ENCODE data around the gene CTSH.

The CTSH gene

DNA sequence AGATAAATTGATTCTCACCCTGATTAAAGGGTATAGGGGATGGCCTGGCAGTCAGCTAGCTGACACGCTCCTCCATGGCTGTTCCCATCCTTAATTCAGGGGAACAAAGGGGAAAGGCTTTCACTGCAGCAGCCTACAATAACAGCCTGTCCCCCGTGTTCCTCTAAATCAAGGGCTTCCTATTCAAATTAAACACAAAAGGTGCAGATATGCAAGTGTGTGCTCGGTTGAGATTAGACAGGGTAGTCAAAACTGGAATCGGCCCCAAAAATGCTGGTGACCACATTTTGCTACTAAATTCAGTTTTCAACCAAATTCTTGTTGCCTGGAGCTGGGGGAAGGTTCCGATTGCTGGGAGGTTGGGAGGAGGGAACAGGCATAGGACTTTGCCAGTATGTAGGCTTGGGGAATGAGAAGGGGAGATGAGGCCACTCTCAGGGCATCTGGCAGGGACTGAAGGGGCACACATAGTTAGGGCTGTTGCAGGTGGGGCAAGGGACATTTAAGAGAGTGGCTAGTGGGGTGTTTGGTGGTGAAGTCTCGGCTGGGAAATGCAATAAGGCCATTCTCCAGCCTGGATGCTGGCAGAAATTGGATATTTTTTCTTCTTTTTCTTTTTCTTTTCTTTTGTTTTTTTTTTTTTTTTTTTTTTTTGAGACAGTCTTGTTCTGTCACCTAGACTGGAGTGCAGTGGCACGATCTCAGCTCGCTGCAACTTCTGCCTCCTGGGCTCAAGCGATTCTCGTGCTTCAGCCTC lies 32.9 kb upstream of the CTSH start:
- no peak for DNase-seq

DNA sequence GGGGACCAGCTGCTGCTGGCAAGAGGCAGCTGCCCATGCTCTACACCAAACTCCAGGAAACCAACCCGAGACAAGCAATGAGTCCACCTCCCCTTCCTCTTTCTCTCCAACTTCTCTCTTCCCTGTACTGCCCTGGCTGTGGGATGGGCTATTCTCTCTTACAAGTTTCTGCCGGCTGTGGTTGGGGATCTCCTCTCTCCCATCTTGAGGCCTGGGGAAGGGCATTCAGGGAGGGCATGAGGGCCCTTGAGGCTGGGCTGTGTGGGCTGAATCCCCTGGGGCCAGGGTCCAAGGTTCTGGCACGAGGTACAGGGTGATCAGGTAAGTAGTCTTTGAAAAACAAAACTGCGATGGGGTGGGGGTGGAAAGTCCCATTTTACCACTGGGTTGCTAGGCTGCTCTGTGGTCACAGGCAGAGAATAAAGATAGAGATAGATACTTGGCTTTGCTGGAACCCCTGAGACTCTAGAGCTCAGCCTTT lies 32.3 kb upstream of the CTSH start:
- DNase-seq, result no peak

DNA sequence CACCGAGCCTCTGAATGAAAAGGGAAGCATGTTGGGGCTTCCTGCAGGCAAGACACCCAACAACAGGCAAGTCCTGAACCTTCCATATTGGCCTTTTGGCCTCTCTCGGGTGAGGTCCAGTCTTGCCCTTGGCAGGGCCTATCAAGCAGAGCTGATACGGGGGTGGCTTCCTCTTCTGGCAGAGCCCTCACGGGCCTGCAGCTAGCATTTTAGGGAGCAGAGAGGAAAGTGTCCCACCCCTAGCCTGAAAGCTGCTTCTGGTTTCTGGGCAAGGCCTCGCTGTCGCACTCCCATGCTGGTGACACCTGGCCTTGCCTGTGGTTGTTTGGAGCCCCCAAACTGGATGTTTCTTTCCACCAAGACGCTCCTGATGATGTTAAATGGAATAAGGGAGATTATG lies 31.8 kb upstream of the CTSH start:
- no peak for DNase-seq

DNA sequence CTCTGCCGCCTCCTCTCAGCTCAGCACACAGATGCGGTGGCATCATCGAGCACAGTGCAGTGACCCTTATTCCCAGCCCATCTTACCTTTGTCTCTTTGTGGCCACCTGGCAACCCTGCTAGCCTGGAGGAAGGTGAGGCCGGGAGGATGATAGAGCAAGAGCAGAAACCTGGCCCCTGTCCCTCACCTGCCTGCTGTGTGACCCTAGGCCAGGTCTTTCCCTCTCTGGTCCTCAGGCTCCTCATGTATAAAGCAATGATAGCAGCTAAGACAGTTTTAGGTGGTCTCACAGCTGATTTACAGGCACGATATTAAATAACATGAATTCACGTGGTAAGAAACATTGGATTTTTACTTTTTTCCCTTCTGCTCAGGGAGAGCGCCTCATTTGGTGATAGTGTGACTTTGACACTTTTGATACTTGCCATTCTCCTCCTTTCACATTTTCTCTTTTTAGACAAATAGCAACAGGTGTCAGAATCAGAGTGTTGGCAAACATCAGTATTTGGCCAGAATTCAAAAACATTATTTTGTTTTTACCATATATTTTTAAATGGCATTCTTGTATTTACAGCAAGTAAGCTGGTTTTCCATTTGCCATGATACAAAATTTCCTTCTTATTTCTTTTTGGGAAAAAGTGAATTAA lies 29.5 kb upstream of the CTSH start:
- DNase-seq, result no peak

DNA sequence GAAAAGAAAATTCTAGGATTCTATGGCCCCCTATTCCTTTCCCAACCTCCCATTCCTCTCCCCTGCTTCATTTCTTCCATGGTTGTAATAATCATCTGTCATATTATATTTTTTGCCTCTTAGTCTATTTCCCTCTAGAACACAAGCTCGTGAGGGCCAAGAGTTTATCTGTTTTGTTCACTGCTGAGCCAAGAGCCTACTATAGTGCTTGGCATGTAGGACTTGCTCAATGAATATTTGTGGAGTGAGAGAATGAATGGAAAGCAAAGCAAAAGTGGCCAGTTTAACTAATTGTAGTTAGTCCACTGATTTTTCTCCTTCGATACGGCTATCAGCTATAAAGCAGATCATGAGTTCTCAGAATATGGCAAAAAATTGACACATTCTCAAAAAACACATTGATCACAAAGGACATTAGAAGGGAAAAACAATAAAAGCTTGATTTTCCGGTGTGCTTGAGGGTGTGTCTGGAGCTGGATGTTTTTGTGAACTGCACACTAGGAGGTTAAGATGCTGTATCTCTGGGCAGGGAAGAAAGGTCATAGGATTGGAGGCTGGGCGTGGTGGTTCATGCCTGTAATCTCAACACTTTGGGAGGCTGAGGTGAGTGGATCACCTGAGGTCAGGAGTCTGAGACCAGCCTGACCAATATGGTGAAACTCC lies 25.0 kb upstream of the CTSH start:
- no peak for DNase-seq

DNA sequence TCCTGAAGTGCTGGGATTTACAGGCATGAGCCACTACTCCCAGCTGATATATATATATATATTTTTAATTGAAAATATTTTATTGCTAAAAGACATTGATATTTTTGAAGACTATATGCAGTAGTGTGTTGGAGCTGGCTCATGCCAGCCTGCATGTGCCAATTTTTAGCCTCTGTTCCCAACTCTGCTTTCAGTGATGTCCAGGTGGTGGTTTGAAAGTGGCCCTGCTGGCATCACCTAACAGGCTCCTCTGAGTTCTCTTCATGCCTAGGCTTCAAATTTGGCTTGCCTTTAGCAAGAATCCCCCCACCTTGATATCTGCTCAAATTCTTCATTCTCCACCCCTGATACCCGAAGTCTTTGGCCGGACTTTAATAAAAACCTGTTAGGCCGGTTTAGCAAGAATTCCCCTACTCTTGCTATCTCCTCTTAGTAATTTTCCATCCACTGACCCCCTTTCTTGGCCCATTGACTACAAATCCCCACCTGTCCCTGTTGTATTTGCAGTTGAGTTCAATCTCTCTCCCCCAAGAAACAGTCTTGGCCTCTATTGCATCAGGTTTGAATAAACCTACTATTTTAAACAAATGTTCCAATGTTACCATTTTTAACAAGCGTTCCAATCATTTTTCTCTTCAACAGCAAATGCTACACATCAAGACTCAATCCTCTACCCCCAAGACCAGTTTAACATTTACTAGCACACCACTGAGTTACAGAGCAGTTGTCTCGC lies 23.9 kb upstream of the CTSH start:
- DNase-seq, result no peak

DNA sequence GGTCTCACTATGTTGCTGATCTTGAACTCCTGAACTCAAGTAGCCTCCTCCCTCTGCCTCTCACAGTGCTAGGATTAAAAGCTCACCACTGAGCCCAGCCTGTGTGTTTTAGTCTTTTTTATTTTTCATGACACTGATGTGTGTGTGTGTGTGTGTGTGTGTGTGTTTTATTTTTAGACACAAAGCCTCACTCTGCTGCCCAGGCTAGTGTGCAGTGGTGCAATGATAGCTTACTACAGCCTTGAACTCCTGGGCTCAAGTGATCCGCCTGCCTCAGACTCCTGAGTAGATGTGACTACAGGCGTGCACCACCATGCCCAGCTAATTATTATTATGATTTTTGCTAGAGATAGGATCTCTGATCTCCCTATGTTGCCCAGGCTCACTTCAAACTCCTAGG lies 23.3 kb upstream of the CTSH start:
- DNase-seq, result no peak

DNA sequence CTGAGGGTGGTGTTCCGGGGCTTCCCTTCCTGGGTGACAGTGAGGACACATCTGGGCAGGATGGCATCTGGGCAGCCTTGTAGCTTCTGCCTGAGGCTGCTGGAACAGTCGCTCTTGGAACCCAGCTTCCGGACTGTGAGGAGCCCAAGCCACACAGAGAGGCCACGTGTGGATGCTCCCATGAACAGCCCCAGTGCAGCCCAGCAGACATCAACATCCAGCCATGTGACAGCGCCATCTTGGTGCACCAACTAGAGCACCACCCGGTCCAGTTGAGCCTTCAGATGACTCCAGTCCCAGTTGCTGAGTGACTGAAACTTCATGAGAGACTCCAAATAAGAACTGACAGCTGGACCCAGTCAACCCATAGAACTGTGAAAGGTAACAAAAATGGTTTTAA lies 15.5 kb upstream of the CTSH start:
- DNase-seq, result no peak

DNA sequence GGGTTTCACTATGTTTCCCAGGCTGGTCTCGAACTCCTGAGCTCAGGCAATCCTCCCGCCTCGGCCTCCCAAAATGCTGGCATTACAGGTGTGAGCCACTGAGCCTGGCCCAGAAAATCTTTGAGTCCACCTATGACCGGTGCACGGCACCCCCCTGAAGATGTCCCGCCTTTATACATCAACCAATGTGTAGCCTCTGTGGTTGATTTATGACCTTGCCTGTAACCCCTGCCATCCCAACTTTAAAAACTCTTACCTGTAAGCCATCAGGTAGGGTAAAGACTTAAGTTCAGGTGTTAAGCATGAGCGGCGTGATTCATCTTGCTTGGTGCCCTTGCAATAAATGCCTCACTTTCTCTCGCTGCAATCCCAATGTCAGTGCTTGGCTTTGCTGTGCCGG lies 14.5 kb upstream of the CTSH start:
- no peak for DNase-seq

DNA sequence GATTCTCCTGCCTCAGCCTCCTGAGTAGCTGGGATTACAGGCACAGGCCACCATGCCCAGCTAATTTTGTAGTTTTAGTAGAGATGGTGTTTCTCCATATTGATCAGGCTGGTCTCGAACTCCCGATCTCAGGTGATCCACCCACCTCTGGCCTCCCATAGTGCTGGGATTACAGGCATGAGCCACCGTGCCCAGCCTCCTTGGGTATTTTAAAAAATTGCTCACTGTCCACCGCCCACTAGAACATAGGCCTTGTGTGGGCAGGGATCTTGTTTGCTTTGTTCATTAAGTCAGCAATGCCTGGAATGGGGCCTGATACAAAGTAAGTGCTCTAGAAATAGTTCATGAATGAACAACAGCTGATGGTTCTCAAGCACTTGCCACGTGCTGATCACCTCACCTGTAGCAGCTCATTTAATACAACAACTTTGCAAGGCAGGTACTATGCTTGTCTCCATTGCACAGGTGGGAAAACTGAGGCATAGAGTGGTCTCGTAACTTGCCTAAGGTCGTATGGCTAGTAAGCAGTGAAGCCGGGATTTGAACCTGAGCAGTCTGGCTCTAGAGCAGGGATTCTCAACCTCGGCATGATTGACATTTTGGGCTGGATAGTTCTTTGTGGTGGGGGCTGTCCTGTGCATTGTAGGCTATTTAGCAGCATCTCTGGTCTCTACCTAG lies 12.7 kb upstream of the CTSH start:
- no peak for DNase-seq

DNA sequence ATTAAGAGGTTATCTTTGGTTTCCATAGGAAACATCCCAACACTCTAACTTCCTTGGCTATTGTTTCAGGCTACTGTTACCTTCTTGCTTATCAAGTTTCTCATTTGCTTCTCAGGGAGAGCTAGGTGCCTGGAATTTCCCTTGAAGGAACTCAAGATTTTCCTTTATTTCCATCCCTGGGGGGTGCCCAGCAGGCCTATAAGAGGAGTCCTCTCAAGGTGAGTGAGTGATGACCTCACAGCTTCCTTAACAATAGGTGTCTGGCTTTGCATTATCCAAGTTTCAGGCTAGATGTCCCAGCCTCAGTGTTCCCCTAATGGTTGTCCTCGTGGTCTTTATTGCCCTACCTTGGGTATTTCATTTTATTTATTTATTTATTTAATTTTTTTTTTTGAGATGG lies 12.1 kb upstream of the CTSH start:
- DNase-seq, result no peak

DNA sequence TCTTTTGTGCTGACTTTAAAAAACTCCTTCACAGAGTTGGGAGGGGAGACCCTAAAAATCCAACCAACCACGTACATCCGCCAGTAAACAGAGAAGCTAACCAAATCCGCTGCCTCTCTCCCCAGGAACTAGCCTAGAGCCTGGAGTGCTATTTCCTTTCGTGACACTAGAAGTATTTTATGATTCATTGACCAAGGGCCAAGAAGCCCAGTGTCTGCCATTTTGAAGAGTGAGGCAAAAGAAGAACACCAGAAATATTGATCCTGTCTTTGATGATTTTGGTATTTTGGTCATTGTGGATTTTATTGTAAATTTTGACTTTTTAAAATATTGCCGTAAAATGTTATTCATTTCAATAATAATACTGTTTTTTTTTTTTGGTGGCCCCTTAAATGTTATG lies 10.5 kb upstream of the CTSH start:
- no peak for DNase-seq

DNA sequence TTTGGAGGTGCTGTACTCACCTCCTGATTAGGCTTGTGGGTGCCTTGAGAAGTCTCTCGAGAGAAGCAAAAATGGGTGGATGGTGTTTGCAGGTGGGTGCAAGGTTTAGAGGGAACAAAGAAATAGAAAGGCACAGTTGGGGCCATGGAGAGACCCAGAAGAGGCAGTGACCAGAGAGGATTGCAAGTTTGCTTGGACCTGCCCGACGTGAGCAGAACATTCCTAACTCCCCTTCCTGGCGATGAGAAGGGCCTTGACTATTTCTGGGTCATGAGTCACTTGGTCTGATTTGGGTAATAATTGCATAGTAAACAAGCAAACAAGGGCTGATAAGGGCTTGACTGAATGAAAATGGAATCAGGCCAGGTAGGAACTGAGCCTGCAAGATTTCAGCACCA lies 7.0 kb upstream of the CTSH start:
- DNase-seq, result no peak

DNA sequence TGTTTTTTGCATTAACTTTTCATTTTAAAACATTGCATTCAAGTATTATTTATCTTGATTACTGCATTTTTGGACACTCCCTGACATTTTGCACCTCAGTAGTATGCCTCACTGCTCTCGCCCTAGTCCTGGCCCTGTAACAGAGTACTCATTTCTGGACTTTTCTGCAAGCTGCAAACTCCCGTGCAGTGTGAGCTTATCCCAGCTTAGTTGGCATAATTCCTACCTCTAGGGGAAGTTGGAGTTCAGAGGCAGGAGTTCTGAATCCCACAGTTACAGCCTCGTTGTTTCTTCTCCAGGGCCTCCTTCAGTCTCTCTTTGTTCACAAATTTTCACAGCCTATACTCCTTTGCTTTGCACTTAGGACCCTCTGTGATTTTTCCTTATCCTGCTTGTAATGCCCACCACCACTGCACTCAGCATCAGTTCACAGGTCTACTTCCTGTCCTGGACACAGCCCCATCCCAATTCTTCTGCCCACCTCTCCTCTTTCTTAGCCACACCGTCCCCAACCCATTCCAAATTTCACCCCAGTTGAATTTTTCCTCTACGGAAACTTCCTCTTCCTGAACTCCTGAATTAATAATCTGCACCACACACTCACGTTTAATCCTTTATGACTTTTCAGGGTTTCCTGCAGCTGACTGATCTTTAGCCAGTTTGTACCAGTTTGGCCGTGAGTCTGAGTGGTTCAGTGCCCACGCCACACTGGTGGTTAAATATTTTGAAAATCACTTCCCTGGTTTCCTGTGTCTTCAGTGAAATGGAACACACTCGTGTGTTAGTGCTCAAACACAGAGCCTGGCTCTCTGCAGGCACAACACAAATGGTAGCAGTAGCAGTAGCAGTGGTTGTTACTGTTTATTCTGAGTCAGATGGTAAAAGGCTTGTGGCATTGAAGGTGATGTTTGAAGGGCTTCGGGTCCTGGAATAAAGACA lies 6.3 kb upstream of the CTSH start:
- DNase-seq, result peak in 1 of 2 experiments; percentile 25

DNA sequence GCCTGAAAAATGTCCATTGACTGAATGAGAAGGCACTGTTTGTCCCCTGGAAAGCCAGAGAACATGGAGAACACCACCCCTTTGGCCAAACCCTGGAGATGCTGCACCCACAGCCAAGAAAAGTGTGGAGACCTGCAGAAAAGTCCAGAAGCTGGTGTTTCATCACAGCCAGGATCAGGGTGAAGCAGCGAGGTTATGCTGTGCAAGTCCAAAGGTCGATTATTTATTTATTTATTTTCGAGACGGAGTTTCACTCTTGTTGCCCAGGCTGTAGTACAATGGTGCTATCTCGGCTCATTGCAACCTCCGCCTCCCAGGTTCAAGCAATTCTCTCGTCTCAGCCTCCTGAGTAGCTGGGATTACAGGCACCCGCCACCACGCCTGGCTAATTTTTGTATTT lies 5.5 kb upstream of the CTSH start:
- no peak for DNase-seq

DNA sequence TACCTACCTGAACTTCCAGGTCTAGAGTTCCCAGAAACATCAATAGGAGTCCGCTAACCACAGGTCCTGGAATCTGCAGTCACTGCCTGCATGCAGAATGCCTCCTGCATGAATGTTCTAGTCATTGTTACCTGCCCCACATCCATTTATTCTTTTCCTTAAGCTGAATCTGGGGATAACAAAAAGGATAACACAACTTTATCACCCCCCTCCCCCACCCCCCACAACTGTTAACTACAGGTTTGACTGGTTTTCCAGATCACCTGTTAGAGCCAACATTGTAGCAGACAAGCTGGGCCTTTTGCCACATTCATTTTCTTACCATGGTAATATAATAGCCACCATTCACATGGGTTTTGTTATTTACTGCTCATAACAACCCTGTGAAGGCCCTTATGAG lies 4.6 kb upstream of the CTSH start:
- no peak for DNase-seq

DNA sequence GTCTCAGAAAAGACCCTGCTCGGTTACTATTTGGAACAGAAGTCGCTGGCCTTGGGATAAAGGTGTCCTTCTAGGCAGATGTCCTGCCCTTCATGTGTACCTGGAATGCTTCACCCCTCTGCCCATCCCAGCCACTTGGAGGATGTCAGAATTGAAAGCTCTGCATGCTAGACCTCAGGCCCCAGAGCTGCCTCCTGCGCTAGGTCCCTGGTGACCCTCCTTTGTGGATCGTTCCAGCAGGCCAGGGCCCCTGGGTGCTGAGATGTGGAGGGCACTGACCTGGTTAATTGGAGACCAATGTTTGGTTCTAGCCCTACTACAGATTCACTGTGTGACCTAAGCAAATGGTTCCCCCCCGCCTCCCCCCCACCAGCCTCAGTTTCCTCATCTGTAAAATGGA lies 2.7 kb upstream of the CTSH start:
- DNase-seq, result no peak

DNA sequence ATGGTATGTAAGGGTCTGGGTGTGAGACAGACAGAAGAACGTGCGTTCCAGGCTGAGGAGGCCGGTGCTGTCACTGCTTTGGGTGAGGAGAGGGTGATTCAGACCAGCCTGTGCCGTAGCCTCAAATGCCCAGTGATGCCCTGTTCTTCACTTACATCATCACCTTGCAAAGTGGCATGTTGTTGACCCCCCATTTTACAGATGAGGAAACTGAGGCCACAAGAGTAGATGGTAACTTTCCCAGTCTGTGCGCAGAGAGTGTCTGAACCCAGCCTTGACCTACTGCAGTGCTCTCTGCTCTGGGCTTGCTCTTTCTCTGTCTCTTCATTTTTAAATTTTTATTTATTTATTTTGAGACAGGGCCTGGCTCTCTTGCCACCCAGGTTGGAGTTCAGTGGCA lies 1.6 kb upstream of the CTSH start:
- DNase-seq, result no peak

DNA sequence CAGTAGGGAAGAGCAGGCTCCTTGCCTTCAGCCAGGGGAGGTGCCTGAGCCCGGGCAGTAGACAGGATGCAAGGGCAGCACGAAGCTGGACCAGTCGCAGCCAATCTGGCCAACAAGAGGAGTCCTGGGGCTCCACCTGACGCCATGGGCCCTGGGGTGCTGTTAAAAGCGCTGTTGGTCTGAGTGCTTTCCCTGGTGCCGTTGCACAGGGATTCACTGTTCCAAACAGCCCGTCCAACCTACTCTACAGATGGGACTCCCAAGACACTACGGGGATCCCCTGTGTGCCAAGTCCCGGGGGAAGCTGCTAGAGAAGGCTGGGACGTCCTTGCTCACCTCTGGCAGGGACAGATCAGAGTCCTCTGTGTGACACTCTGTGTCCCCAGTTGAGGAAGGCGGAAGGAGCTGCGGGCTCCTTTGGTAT lies 632 bp downstream of the CTSH start:
- DNase-seq, result no peak

DNA sequence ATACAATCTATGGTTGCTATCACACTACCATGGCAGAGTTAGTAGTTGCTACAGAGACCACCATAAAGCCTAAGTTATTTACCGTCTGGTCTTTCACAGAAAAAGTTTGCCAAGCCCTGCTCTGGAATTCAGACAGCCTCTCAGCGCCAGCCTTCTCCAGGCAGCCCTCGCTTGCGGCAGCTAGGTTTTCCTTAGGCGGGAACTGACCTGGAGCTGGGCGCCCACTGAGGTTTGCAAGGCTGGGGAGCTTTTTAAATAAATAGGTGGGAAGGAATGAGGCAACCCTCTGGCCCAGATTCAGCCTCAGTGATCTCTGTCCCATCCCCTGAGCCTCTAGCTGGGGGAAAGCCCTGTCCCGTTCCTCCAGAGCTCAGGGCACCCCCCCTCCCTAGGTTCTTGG lies 1.2 kb downstream of the CTSH start:
- DNase-seq, result no peak

DNA sequence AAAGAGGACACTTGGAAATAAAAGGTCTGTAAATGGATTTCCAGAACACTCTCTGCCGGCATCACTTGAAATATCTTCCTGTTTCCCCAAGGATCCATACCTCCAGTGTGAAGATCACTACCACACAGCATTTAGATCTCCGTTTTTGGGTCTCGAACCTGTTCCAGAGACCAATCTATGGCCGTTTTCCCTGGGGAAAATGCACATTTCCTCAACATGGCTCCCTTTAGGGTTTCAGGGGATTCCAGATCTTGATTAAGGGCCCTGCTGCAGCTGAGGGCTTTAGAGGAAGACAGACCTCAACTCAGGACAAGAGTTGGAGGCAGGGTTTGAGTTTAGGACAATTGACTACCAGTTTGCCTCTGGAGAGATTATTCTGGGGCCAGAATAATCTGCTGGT lies 2.1 kb downstream of the CTSH start:
- no peak for DNase-seq

All from SW 1271 (cell line).